ENCODE measurements around the gene TMPRSS4.
"Not testable (repeated sequence)": the region's sequence is repeated elsewhere in the genome, so short reads cannot be mapped to it uniquely, and the experiment has no call there.

TMPRSS4 gene

GRCh38 chr11:118054712-118055640 is 21.9 kb upstream of the TMPRSS4 start:
- in situ Hi-C loops (cut with MboI; ENCODE audit: low sequenced_read_pairs) = loop anchor here (10.0 kb wide), 2 partner anchors 60 to 230 kb away; partner anchors contain the start of gene FXYD2

- in situ Hi-C loops (cut with MboI; ENCODE audit: low sequenced_read_pairs) = loop anchor here (10.0 kb wide), 2 partner anchors 61 to 231 kb away; partner anchors contain the start of gene FXYD2
Observed at GRCh38 chr11:118055966-118056365, 20.9 kb upstream of the TMPRSS4 start.

GRCh38 chr11:118056806-118057205 is 20.1 kb upstream of the TMPRSS4 start:
- in situ Hi-C loops (cut with MboI; ENCODE audit: low sequenced_read_pairs) = loop anchor here (10.0 kb wide), 2 partner anchors 62 to 232 kb away; partner anchors contain the start of gene FXYD2

GRCh38 chr11:118057251-118058145 is 19.4 kb upstream of the TMPRSS4 start:
- in situ Hi-C loops (cut with MboI; ENCODE audit: low sequenced_read_pairs) = loop anchor here (10.0 kb wide), 2 partner anchors 63 to 233 kb away; partner anchors contain the start of gene FXYD2

GRCh38 chr11:118058311-118059245 is 18.3 kb upstream of the TMPRSS4 start:
- in situ Hi-C loops (cut with MboI; ENCODE audit: low sequenced_read_pairs) = loop anchor here (10.0 kb wide), 2 partner anchors 64 to 234 kb away; partner anchors contain the start of gene FXYD2

GRCh38 chr11:118059246-118059940 is 17.5 kb upstream of the TMPRSS4 start:
- in situ Hi-C loops (cut with MboI; ENCODE audit: low sequenced_read_pairs) = loop anchor here (10.0 kb wide), 2 partner anchors 65 to 235 kb away; partner anchors contain the start of gene FXYD2

GRCh38 chr11:118060081-118060661 is 16.7 kb upstream of the TMPRSS4 start:
- in situ Hi-C loops (cut with MboI; ENCODE audit: low sequenced_read_pairs) = no loop called here

- in situ Hi-C loops (cut with MboI; ENCODE audit: low sequenced_read_pairs) = no loop called here
Observed at GRCh38 chr11:118060869-118061268, 16.0 kb upstream of the TMPRSS4 start.

GRCh38 chr11:118061586-118062125 is 15.2 kb upstream of the TMPRSS4 start:
- in situ Hi-C loops (cut with MboI; ENCODE audit: low sequenced_read_pairs) = no loop called here

GRCh38 chr11:118062181-118062580 is 14.7 kb upstream of the TMPRSS4 start:
- in situ Hi-C loops (cut with MboI; ENCODE audit: low sequenced_read_pairs) = not testable (repeated sequence)

- in situ Hi-C loops (cut with MboI; ENCODE audit: low sequenced_read_pairs) = not testable (repeated sequence)
Observed at GRCh38 chr11:118062631-118063030, 14.2 kb upstream of the TMPRSS4 start.

- in situ Hi-C loops (cut with MboI; ENCODE audit: low sequenced_read_pairs) = no loop called here
Observed at GRCh38 chr11:118064956-118065355, 11.9 kb upstream of the TMPRSS4 start.

GRCh38 chr11:118065384-118065783 is 11.5 kb upstream of the TMPRSS4 start:
- in situ Hi-C loops (cut with MboI; ENCODE audit: low sequenced_read_pairs) = no loop called here

GRCh38 chr11:118067006-118067405 is 9.9 kb upstream of the TMPRSS4 start:
- in situ Hi-C loops (cut with MboI; ENCODE audit: low sequenced_read_pairs) = no loop called here

- in situ Hi-C loops (cut with MboI; ENCODE audit: low sequenced_read_pairs) = no loop called here
Observed at GRCh38 chr11:118068206-118068944, 8.5 kb upstream of the TMPRSS4 start.

- in situ Hi-C loops (cut with MboI; ENCODE audit: low sequenced_read_pairs) = no loop called here
Observed at GRCh38 chr11:118068945-118069612, 7.8 kb upstream of the TMPRSS4 start.

- in situ Hi-C loops (cut with MboI; ENCODE audit: low sequenced_read_pairs) = no loop called here
Observed at GRCh38 chr11:118071416-118072030, 5.4 kb upstream of the TMPRSS4 start.
